Stimulated activated naive CD8-positive, alpha-beta T cell treated with anti-CD3 and anti-CD28 coated beads, Interleukin-15, Interleukin-2, amounts not matched to agents 100 U/mL and 50 U/mL, for 24 hours (primary cell): Measurements from ENCODE around the gene SLC14A1.
"Not testable (repeated sequence)": the region's sequence is repeated elsewhere in the genome, so short reads cannot be mapped to it uniquely, and the experiment has no call there.

ENCODE experiments used
- ATAC-seq: fragments of 150-1000 bp; cut with Tn5 transposase; one replicate; pipeline ENCODE4 v1.10.0; 2021
- DNase-seq: peaks from one replicate; pipeline ENCODE4 v3.0.0; 2021

Gene SLC14A1

GRCh38 chr18:45757644-45758043, 33.7 kb downstream of the SLC14A1 start:
- DNase-seq, ATAC-seq: not testable (repeated sequence)

DNA sequence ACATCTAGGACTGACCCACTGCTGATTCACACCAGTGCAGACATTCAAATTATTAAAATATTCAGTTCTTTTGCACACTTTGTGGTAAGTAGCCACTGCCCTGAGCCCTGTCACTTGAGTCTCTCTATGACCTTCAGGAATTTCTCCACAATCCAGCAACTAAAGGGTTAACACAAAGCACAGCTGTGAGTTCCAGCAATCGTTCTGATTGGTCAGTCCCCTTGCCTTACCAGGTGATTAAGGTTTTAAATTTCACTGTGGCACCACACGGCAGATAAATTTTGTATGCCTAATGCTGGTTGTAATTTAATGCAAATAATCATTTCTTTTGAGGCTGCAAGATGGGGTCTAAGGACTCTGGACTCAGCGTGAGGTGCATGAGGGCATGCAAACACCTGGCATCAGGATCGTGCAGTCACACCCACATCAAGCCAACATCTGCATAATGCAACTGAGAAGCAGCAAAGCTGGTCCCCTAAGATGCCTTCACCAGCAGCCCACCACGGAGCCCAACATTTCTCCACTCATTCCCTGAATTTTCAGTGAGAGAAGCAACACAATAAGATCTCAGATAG, 36.6 kb downstream of the SLC14A1 start:
- DNase-seq = no peak
- no peak for ATAC-seq

DNA sequence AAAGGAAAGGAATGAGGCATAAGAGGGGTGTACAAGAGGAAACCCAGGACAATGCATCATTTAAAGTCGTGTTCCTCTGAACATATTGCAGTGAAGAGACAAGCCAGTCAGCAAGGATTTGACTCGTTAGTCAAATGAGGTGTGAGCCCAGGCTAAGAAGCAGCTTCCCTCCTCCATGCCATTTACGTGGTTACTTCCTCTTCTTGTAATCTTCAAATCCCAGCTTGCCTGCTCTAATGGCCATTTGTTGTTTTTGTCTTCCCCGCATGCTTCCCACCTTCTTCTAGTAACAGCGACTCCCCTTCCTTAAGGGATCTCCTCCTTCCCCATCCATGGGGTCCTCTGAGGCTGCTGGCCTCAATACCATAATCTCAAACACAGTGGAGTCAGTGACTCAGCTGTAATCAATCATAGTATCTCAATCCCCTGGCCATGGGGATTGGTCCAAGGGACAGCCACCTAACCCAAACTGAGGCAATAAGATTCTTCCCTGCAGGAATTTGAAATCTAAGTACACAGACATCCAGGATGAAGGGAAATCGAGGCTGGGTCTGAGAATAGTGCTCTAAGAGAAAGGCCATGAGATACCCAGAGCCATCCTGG, 37.6 kb downstream of the SLC14A1 start:
- DNase-seq = no peak
- ATAC-seq = no peak

DNA sequence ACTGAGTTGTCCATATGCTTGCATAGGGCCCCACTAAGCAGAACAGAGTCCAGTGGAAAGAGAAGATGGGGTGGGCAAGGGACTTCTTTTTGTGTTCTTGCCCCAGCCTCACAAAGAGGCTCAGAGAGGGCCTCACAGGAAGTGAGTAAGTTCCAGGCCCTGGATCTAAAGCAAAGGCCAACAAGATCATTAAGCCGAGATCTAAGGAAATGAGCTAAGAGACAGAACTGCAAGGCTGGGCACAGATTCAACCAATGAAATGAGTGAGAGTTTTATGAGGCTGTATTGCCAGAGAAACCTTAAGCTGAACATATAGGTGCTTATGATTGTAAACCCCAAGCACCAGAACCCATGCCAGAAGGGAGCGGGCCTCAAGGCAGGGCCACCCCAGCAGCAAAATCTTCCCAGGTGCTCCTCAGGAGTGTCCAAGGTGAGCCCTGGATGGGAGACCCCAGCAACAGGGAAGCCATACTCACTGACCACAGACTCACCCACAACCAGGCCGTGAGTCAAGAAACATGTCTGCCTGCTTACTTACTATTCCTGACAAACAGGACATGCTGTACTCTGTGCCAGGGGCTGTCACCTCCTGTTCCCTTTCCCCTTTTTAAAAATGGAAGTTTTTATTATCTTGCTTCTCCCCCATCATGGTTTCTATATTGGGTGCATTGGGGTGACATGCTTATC, 40.2 kb downstream of the SLC14A1 start:
- ATAC-seq (peak; percentile 32), DNase-seq (no peak)

GRCh38 chr18:45765796-45766195, 41.8 kb downstream of the SLC14A1 start:
- ATAC-seq (no peak), DNase-seq (no peak)

DNA sequence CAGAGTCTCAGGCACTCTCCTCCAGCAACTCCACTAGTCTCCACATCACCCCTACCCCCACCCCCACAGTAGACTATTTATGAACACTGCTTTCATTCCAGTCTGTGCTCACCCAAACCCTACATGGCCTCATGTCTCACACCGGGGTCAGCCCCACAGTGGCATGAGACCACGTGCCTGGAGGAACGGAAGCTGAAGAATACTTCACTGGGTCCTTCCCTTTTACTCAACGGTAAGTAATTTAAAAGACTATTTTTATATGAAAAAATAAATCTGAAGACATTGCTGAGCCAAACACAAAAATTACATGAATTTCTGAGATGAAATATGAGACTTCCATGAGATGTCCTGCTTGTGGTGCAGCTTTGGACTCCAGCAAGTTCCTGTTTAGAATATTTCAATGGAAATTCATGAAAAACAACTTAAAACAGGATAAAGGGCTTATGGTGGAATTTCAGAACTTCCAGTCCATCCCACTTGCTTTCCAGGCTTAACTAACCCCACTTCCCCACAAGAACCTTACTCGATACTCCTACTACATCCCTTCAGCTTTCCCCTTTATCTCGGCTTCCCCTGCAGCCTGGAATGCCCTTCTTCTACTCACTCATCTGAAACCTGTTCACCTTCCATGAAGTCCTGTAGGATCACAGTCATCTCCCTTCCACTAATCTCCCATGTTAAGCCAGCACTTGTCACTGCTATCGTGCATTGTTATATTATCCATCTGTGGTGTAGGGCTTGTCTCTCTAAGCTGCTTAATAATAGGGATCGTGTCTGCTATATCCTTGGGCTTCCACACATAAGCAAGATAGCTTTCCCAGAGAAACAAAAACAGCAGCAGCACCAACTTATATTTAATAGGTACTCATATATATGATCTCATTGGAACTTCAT, 47.9 kb downstream of the SLC14A1 start:
- no peak for DNase-seq
- ATAC-seq = no peak

DNA sequence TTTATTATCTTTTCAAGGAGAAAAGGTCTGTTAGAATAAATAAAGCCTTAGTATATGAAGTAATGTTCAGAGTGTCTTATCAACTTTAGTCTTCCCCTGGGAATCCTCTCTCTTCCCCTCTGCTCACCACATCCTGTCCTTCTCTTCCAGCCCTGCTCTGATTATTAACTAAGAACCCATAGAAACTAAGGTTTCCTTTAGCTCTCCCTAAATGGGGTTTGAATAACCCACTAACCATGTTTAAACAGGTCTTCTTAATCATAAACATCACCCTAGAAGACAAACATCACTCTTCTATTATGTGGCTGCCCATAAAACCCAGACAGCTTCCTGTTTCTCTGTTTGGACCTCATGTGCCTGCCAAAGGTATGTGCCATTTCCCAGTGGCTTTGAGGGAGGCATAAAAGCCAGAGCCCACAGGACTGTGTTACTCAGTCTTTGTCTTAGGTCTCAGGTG, 50.1 kb downstream of the SLC14A1 start:
- DNase-seq (no peak), ATAC-seq (no peak)

DNA sequence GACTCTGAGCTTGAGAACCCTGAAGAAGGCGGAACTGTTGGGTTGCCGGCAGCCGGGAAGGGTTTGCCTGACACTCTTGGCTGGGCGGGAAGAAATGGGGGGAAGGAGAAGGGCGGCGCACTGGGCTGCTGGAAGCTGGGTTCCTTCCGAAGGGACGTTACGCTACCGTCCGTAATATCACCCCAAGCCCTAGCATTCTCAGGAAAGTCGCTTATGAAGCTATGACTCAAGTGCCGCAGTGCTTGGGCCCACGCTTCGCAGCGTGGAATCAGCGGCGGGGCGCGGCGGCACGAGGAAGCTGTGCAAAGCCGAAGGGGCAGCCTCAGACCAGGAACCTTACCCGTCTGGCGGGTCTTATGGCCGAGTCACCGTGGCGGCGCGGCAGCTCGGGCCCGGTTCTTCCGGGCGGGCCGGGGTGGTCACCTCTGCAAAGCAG, 51.3 kb downstream of the SLC14A1 start:
- ATAC-seq = peak; percentile 89
- peak; percentile 78 for DNase-seq

DNA sequence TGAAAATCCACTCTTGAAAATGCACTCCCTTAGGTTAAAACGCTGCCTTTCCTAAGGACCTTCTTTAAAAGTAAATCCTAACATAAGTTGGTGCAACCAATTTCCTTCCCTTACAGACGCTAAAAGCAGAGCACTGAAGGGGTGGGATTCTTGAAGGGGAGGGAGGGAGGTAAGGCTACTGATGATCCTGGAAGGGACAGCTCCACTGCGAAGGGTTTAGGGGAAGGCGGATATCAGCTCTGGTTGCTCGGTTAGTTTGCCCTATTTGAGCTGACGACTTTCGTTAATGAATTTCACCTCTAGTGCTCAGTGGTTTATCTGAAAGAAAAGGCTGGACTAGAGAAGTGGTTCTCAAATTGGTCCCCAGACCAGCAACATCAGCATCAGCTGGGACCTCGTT, 51.8 kb downstream of the SLC14A1 start:
- DNase-seq = no peak

DNA sequence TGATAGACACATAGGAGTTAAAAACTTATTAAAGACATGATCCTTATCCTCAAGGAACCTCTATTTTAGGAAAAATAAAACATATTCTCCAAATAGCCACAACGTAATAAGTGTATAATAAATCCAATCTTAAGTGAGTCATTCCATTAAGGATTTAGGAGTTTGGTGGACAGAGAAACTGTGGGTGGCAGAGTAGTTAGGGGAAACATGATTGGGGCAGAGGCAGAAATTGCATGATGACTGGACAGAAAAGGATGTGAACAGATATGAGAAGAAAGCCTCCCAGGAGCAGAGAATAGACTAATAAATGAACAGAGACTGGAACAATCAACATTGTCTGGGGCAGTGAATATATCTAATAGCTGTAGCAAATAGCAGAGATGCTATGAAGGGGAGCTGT, 53.4 kb downstream of the SLC14A1 start:
- no peak for ATAC-seq

More for the DNA sequence above, 51.8 kb downstream of the SLC14A1 start:
- ATAC-seq = no peak

GRCh38 chr18:45780568-45780967, 56.6 kb downstream of the SLC14A1 start:
- ATAC-seq (no peak), DNase-seq (no peak)

More for the DNA sequence above, 53.4 kb downstream of the SLC14A1 start:
- DNase-seq = no peak

- DNase-seq = no peak
Observed at GRCh38 chr18:45782662-45783061, 58.7 kb downstream of the SLC14A1 start.

GRCh38 chr18:45783097-45784075, 59.4 kb downstream of the SLC14A1 start:
- DNase-seq (no peak), ATAC-seq (no peak)

More at GRCh38 chr18:45782662-45783061, 58.7 kb downstream of the SLC14A1 start:
- ATAC-seq = no peak

DNA sequence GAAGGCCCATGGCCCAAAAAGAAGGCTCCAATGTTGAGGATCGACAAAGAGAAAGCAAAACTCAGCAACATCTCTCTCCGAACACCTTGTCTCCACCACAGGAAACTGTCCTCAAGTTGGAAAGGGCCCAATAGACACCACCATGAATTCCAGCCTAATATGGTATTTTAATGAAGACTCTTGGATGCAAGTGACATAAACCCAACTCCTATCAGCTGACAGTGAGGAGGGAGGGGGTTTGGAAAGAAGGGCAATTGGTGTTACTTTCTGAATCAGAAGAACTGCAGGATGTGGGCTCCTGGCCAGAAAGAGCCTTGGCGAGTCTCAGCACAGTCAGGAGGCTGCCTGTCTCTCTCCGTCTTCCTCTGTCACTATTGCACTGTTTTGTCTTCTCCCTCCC, 61.2 kb downstream of the SLC14A1 start:
- ATAC-seq = no peak

DNA sequence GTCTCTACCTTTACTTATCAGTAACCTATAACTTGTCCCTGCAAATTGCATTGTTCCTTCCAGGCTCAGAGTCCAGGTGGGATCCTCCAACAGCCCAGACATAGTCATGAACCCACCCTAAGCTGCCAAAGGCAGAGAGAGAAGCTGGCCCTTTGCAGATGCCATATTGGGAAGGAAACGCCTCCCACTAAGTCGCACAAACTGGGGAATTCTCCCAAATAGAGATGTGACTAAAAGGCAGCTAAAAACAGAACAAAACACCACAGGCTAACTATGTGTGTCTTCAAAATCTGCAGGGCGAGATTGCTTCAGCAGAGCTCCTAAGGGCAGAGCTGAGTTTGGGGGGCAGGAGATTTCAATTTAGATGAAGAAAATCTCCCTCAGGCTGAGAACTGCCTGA, 63.0 kb downstream of the SLC14A1 start:
- DNase-seq (no peak), ATAC-seq (no peak)

More for the DNA sequence above, 61.2 kb downstream of the SLC14A1 start:
- no peak for DNase-seq

GRCh38 chr18:45787346-45787745, 63.4 kb downstream of the SLC14A1 start:
- no peak for ATAC-seq
- DNase-seq = no peak

DNA sequence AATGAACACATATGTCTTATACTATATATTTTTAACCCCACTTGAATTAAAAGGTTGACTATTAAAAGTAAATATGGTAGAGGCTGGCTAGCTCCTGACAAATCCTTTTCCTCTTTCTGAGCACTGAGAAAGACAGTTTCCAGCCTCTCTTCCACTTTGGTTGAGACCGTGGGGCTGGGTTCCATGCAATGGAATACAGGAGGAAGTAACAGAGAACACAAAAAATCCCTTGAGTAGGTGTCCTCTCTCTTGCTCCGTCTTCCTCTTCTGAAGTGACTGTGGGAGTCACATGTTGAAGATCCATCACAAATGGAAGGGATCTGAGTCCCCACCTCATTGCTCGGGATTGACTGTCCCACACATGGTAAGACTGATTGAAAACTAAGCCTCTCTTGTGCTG, 64.9 kb downstream of the SLC14A1 start:
- ATAC-seq = no peak

DNA sequence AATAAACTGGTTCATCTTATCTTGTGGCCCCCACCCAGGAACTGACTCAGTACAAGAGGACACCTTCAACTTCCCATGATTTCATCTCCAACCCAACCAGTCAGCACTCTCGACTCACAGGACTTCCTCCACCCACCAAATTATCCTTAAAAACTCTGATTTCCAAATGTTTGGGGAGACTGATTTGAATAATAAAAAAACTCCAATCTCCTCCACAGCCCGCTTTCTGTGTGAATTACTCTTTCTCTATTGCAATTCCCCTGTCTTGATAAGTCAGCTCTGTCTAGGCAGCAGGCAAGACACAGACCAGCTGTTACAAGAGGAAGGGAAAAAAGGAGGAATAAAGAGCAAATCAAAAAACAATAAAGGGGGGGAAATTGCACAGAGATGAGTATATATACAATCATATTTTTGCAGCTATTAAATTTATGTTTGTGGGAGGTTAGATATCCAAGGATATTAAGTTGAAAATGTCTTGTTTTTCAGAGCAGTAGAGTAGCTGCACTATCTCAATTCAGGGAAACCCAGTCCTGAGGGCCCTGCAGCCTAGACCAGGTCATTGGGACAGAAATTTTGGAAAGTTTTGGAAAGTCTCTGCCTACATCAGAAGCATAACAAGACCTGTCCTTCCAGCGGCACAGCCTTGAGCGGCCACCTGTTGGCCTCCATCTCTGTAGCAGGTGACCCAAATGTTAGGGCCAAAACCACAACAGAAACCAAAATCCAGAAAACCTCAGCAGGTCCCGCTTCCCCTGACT, 68.7 kb downstream of the SLC14A1 start:
- ATAC-seq (no peak), DNase-seq (no peak)

More for the DNA sequence above, 64.9 kb downstream of the SLC14A1 start:
- DNase-seq = no peak

GRCh38 chr18:45793264-45793965, 69.4 kb downstream of the SLC14A1 start:
- no peak for DNase-seq
- ATAC-seq = peak; percentile 36
